ENCODE data around the gene SSH2.

SSH2 gene

DNA sequence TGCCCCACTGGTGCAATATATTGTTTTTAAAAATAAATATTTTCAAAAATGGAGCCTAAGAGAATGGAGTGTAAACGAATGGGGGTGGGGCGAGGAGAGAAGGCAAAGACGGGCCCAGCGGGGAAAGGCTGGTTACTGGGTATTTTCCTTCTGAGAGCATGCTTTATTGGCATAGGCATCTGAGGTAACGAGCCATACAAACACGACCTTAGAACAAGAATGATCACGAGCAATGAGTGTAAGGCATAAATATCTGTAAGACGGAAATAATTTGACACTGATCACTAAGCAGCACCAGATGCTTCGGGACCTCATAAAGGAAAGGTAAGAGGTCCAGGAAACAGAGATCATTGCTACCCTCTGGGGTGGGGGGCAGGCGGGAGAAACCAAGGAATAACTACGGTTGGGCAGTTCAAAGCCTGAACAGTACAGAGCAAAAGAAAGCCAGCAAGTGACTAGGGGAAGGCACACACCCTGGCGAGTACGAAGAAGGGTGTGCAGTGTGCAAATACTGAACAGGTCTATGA lies 959 bp downstream of the SSH2 start:
- peak; percentile 43 for DNase-seq (ENCODE audit: low read depth)
- H3K4me3 ChIP-seq (ENCODE audit: low read depth, low read length), result peak overlapping the region; percentile 98
- TF ChIP-seq, protein P1, sequence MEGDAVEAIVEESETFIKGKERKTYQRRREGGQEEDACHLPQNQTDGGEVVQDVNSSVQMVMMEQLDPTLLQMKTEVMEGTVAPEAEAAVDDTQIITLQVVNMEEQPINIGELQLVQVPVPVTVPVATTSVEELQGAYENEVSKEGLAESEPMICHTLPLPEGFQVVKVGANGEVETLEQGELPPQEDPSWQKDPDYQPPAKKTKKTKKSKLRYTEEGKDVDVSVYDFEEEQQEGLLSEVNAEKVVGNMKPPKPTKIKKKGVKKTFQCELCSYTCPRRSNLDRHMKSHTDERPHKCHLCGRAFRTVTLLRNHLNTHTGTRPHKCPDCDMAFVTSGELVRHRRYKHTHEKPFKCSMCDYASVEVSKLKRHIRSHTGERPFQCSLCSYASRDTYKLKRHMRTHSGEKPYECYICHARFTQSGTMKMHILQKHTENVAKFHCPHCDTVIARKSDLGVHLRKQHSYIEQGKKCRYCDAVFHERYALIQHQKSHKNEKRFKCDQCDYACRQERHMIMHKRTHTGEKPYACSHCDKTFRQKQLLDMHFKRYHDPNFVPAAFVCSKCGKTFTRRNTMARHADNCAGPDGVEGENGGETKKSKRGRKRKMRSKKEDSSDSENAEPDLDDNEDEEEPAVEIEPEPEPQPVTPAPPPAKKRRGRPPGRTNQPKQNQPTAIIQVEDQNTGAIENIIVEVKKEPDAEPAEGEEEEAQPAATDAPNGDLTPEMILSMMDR (conservative IDR thresholded peaks at IDR 0.05; ENCODE audit: low read depth, low read length), result no peak

DNA sequence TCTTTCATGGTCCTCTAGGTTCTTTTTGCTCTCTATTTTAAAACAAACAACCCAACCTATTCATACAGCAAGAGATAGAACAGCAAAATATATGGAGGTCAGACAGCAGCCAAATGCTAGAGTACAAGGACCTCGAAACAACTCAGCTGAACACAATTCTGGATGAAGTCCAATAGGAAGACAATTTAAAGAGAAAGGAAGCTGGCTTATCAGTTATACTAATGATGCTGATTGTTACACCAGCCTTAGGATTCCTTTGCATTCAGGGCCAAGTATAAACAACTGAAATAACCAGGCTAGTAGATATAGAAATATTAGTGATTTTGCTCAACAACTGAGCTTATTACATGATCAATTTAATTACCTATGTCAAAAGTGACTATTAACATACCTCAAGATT lies 2.5 kb downstream of the SSH2 start:
- DNase-seq (ENCODE audit: low read depth), result peak; percentile 47
- H3K4me3 ChIP-seq (ENCODE audit: low read depth, low read length), result no peak overlapping the region
- TF ChIP-seq, protein P1 (conservative IDR thresholded peaks at IDR 0.05; ENCODE audit: low read depth, low read length), result no peak

DNA sequence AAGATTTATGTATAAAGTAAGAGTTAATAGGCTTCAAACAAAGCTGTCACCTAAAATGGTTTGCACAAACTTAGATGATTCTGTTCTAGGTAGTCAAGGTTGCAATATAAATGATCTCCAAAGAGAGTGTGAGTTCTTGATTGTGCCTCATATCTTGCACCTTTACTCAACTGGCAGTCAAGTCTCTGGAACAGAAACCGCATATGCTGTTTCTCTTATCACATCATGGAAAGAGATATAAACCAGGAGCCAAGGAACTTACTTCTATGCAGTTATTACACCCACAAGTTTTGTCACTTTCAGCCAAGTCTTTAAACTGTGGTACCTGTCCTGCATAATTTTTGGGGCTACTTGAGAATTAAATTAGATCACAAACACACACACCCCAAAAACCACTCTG lies 5.2 kb downstream of the SSH2 start:
- no peak overlapping the region for H3K4me3 ChIP-seq (ENCODE audit: low read depth, low read length)
- DNase-seq (ENCODE audit: low read depth), result no peak
- TF ChIP-seq, protein P1 (conservative IDR thresholded peaks at IDR 0.05; ENCODE audit: low read depth, low read length), result no peak

DNA sequence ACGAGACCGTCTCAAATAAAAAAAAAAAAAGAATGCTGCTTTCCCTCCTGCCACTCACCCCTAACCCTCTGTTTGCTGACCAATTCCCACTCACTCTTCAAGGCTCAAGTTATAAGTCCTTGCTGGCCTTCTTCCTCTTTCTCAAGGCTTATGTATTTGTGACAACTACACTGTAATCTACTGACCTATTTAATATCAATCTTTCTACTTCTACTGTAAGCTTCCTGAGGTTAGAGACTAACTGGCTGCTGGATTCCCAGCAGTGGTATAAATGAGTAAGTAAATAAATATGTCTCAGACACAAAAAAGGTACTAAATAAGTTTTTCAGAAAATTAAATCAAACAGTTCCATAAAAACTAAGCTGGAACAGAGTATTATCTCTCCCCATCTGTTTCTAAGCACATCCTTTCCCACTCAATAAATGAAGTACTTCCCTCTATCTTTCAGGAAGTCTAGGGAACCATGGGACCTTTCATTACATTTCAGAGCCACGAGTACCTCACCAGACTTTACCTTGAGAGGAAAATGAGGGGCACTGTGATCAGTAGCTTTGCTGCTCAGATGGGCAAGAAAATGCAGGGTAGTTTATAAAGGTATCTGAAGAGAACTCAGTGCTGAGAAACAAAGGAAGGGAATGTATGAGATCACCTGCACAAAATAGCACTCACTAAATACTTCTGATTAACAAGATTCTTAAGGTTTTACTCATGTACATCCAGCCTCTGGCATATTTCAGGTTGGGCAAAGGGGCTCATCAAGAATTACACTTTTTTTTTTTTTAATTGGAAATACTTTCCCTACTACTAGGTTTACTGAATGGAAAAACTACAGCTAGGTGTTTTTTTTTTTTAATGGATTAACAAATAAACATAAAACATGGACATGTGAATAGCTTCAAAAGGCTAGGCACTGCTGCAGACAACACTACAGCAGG lies 10.8 kb downstream of the SSH2 start:
- DNase-seq (ENCODE audit: low read depth), result peak; percentile 62
- H3K4me3 ChIP-seq (ENCODE audit: low read depth, low read length), result no peak overlapping the region
- TF ChIP-seq, protein P1 (conservative IDR thresholded peaks at IDR 0.05; ENCODE audit: low read depth, low read length), result no peak

DNA sequence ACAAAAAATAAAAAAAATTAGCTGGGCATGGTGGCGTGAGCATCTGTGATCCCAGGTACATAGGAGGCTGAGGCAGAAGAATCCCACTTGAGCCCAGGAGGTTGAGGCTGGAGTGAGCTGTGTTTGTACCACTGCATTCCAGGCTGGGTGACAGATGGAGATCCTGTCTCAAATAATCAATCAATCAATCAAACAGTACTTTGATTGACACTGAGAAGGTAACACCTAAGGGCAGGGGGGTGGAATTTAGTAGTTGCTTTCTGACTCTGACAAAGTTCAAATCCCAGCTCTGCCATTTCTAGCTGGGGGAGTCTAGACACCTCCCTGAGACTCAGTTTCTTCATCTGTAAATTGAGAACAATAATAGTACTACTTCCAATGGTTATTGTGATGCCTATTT lies 12.0 kb downstream of the SSH2 start:
- TF ChIP-seq, protein P1 (conservative IDR thresholded peaks at IDR 0.05; ENCODE audit: low read depth, low read length), result no peak

DNA sequence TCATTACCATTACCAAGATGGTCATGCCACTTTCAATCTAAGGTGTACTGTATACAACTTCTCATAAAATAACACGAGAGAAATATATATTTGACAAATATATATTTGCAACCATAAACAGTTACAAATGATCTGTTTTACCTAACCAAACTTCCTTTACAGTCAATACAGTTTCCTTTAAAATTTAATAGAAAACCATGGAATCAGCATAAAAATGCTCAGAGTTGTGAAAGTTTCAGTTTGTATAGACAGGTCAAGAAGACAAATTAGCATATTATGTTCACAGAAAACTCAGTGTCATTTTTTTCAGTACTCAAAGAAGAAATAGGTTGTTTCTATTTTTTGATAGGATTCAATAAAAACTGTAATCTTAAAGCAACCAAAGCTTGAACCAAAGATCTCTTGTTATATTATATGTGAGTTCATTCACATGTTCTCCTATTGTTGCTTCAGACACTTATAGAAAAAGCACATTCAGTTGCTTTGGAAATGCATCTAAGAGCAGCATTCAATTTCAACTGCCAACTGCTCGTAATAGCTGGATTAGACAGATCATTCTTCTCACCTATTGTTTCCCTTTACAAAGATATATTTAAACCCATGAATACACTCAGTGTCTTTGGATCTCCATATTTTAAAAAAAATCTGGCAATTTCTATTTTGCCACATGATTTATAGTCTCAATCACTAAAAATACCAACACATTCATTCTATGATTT lies 15.1 kb downstream of the SSH2 start:
- H3K4me3 ChIP-seq (ENCODE audit: low read depth, low read length), result no peak overlapping the region
- no peak for DNase-seq (ENCODE audit: low read depth)
- TF ChIP-seq, protein P1 (conservative IDR thresholded peaks at IDR 0.05; ENCODE audit: low read depth, low read length), result no peak

More for the DNA sequence above, 12.0 kb downstream of the SSH2 start:
- no peak for DNase-seq (ENCODE audit: low read depth)
- no peak overlapping the region for H3K4me3 ChIP-seq (ENCODE audit: low read depth, low read length)

Data from choroid plexus epithelial cell (primary cell).